Rectal smooth muscle tissue (tissue), 1 donor: ENCODE results near the gene DPP7.
A peak's percentile ranks its signal among the peaks of the same experiment; 100 is the strongest.

ENCODE experiments used
- H3K27ac ChIP-seq: one replicate; pipeline ENCODE4 v1.7.0; 2013; ENCODE audit warnings: low read depth, low read length, inconsistent platforms
- H3K27me3 ChIP-seq: one replicate; pipeline ENCODE4 v1.7.0; 2013; ENCODE audit warnings: low read length; ENCODE audit not compliant: control insufficient read depth, insufficient read depth
- H3K36me3 ChIP-seq: one replicate; pipeline ENCODE4 v1.7.0; 2013; ENCODE audit warnings: low read length; ENCODE audit not compliant: control insufficient read depth, insufficient read depth
- H3K4me1 ChIP-seq: one replicate; pipeline ENCODE4 v1.7.0; 2013; ENCODE audit warnings: low read length; ENCODE audit not compliant: control insufficient read depth, insufficient read depth
- H3K4me3 ChIP-seq: one replicate; pipeline ENCODE4 v1.7.0; 2013; ENCODE audit warnings: low read length
- H3K9ac ChIP-seq: one replicate; pipeline ENCODE4 v1.7.0; 2013; ENCODE audit warnings: low read length

The DPP7 gene

DNA sequence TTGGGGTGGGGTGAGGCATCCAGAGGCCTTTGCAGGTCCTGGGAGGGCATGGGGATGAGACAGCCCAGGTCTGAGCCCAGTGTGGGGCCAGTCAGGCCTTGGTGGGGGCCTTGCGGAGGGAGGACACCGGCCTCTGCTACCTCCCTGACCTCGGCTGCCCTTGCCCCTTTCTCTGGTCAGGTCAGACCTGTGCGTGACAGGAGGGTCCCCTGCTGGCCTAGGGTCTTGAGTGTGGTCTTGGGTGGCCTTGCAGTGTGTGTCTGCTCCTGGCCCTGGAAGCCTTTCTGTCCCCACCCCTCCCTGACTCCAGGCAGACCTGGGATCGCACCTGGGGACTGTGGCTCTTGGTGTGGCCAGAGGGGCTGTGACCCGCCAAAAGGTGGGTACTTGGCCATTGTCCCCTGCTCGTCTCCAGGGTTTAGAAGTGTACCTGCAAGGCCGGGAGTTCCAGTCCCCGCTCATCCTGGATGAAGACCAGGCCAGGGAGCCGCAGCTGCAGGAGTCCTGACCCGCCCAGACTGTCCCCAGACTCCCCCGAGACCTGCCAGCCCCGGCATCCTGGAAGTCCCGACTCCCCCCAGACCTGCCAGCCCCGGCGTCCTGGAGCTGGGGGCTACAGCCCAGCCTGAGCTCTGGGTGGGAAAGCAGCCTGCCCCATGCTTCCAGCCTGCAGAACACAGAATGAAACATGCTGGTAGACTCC, 32.2 kb downstream of the DPP7 start:
- Histone ChIP-seq H3K9ac (no peak overlapping the region), H3K27ac (no peak overlapping the region), H3K27me3 (no peaks in the 10 kb centered on the region), H3K36me3 (no peaks in the 10 kb centered on the region), H3K4me3 (no peak overlapping the region), H3K4me1 (peaks cover 4% of the 10 kb centered on the region)

DNA sequence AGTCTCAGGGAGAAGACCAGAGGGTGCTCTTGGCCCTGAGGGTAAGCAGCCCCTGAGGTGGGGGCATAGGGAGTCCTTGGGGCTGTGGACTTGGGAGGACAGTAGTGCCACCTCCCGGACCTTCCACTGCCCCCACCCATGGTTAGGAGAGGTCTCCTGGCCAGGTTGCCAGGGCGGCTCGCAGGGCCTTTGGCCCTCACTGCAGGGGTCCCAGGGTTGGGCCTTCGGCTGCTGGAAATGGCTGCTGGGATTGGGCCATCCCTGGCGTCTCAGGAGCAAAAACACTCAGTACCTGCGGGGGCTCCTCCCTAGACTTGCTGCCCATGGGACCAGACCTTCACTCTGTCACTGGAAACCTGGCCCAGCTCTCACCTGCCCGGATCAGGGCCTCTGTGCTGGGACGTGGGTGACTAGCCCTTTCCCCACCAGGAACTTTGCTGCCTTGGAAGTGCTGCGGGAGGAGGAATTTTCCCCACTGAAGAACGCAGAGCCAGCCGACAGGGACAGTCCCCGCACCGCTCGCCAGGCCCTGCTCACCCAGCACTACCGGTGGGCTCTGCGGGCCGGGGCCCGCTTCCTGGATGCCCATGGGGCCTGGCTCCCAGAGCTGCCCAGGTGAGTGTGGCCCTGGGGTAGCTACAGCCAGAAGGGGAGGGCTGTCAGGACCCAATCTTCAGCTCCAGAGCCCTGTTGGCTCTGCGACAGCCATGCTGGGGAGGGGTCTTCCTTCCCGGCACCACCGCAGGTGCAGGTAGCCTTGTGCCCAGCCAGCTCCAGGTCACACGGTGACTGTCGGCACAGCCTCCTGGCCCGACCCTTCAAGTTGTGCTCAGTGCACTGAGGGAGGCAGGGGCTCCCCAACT, 34.0 kb downstream of the DPP7 start:
- H3K4me1 ChIP-seq = no peaks in the 10 kb centered on the region
- no peak overlapping the region for H3K27ac ChIP-seq
- H3K36me3 ChIP-seq = no peaks in the 10 kb centered on the region
- H3K9ac ChIP-seq = no peak overlapping the region
- no peaks in the 10 kb centered on the region for H3K27me3 ChIP-seq
- H3K4me3 ChIP-seq = no peak overlapping the region

DNA sequence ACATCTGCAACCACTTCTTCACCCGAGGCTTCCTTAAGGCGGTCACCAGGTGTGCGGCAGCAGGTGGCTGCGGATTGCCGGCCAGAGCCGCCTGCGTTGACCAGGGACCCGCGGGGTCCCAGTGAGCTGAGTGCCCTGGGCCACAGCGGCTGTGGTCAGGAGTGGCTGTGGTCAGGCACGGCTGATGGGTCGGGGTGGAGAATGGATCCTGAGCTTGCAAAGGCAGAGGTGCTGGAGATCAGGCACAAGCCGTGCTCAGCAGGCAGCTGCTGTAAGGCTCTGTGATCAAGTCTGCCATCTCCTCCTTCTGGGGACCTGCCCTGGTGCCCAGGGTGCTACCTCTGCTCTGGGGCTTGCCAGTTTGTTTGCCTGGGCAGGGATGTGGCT, 35.1 kb downstream of the DPP7 start:
- Histone ChIP-seq H3K36me3 (no peaks in the 10 kb centered on the region), H3K27ac (no peak overlapping the region), H3K9ac (no peak overlapping the region), H3K27me3 (no peaks in the 10 kb centered on the region), H3K4me1 (no peaks in the 10 kb centered on the region), H3K4me3 (no peak overlapping the region)

DNA sequence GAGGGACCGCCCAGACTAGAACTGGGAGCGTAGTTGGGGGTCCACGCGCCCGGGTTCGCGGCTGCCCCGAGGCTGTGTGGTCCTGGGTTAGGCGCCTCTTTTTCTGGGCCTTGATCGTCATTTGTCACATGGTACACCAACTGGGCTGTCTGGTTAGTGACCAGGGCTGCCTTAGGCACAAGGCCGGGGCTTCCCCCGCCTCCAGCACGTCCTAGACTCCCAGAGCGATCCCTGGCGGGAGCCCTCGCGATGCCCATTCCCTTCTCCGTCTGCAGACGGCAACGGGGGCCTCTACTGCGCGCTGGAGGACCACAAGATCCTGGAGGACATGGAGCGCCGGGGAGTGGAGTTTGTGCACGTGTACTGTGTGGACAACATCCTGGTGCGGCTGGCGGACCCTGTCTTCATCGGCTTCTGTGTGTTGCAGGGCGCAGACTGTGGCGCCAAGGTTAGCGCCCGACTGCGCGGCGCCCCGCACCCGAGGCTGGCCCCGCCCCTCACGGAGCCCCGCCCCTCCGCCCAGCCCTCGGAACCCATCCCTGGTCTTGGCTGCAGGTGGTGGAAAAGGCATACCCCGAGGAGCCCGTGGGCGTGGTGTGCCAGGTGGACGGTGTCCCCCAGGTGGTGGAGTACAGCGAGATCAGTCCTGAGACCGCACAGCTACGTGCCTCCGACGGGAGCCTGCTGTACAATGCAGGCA, 35.7 kb downstream of the DPP7 start:
- no peaks in the 10 kb centered on the region for H3K27me3 ChIP-seq
- no peaks in the 10 kb centered on the region for H3K36me3 ChIP-seq
- H3K4me3 ChIP-seq = peak overlapping the region; percentile 61
- H3K4me1 ChIP-seq = no peaks in the 10 kb centered on the region
- H3K27ac ChIP-seq = no peak overlapping the region
- no peak overlapping the region for H3K9ac ChIP-seq

DNA sequence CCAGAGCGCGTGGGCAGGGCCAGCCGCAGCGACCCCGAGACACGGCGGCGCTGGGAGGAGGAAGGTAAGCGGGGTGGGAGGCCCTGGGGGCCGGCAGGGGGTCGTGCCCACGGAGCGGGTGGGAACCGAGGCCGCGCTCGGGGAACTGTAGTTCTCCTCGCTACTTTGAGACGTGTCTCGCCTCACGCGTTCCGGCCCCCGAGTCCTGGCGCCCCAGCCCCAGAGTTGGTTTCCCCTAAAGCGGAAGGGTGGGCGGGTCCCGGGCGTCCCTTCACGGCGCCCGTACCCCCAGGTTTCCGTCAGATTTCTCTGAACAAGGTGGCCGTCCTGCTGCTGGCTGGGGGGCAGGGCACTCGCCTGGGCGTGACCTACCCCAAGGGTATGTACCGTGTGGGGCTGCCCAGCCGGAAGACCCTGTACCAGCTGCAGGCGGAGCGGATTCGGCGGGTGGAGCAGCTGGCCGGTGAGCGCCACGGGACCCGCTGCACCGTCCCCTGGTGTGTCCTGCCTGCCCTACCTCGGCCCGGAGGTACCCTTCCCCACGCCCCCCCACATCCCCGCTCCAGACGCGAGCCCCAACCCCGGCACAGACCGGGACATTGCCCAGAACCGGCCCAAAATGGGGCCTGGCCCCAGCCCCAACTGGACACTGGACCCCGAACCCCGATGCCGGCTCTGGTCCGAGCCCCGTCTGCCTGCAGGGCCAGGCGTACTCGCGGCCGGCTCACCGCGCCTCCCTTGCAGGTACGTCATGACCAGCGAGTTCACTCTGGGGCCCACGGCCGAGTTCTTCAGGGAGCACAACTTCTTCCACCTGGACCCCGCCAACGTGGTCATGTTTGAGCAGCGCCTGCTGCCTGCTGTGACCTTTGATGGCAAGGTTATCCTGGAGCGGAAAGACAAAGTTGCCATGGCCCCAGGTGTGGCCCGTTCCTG, 36.5 kb downstream of the DPP7 start:
- H3K27me3 ChIP-seq = no peaks in the 10 kb centered on the region
- H3K9ac ChIP-seq = no peak overlapping the region
- H3K27ac ChIP-seq = no peak overlapping the region
- H3K4me3 ChIP-seq = peak overlapping the region; percentile 61
- no peaks in the 10 kb centered on the region for H3K4me1 ChIP-seq
- no peaks in the 10 kb centered on the region for H3K36me3 ChIP-seq

DNA sequence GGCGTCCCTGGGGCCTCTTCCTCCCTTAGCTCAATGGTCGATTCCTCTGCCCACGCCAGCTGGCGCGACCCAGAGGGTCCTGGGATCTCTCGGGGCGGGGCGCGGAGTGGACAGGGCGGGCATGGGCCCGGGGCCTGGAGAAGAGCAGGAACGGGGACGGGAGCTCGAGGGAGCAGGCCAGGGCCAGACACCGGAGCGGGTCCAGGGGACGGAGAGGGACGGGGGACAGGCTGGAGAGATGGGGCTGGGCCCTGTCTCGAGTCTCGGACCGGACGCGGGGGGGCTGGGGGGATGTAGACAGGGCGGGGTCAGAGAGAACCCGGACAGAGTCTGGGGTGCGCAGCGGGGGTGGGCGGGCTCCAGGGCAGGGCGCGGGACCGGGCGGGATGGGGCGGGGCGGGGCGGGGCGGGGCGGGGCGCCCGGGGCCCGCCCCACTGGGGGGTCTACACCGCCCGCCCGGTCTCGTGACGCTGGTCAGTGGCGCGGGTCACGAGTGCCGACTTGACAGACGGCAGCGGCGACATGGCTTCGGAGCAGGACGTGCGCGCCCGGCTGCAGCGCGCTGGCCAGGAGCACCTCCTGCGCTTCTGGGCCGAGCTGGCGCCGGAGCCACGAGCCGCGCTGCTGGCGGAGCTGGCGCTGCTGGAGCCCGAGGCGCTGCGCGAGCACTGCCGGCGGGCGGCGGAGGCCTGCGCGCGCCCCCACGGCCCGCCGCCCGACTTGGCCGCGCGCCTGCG, 37.4 kb downstream of the DPP7 start, which contains the start of gene UAP1L1:
Gene UAP1L1, plus strand, starts transcription at position 508 of the 738 bp plus-strand sequence. Its CDS starts 16 bp downstream, at position 524.
- no peak within 1 kb of the TSS for H3K27ac ChIP-seq
- peak within 1 kb of the TSS; percentile 61 for H3K4me3 ChIP-seq
- no peaks in the 10 kb centered on the region for H3K27me3 ChIP-seq
- no peaks in the 10 kb centered on the region for H3K36me3 ChIP-seq
- H3K4me1 ChIP-seq = no peaks in the 10 kb centered on the region
- H3K9ac ChIP-seq = no peak within 1 kb of the TSS

DNA sequence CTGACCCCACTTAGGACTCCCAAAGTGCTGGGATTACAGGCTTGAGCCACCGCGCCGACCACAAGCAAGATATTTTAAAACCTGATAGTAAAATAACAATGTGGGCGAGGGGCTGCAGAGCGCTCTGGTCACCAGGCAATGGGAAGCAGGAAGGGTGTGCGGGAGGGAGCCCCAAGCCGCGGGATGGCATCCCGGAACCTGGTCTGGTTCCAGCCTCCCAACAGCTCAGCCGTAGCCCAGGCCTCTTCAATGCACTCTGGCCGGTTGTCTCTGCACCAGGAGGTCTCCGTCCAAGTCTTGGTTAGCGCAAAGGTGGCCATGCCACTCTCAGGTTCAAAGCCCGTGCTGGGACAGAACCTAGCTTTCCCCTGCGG, 37.9 kb downstream of the DPP7 start:
- H3K4me3 ChIP-seq = peak overlapping the region; percentile 44
- no peaks in the 10 kb centered on the region for H3K27me3 ChIP-seq
- H3K27ac ChIP-seq = no peak overlapping the region
- H3K36me3 ChIP-seq = no peaks in the 10 kb centered on the region
- H3K9ac ChIP-seq = no peak overlapping the region
- H3K4me1 ChIP-seq = no peaks in the 10 kb centered on the region

DNA sequence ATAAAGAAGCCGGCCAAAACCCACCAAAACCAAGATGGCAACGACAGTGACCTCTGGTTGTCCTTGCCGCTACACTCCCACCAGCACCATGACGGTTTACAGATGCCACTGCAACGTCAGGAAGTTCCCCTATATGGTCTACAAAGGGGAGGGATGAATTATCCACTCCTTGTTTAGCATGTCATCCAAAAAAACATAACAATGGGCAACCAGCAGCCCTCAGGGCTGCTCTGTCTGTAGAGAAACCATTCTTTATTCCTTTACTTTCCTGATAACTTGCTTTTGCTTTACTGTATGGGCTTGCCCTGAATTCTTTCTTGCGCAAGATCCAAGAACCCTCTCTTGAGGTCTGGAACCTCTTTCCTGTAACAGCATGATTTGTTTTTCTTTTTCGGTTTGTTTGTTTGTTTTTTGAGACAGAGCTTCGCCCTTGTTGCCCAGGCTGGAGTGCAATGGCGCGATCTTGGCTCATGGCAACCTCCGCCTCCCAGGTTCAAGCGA, 39.2 kb downstream of the DPP7 start:
- H3K27me3 ChIP-seq = no peaks in the 10 kb centered on the region
- H3K27ac ChIP-seq = no peak overlapping the region
- no peaks in the 10 kb centered on the region for H3K36me3 ChIP-seq
- H3K4me3 ChIP-seq = no peak overlapping the region
- no peak overlapping the region for H3K9ac ChIP-seq
- H3K4me1 ChIP-seq = no peaks in the 10 kb centered on the region

DNA sequence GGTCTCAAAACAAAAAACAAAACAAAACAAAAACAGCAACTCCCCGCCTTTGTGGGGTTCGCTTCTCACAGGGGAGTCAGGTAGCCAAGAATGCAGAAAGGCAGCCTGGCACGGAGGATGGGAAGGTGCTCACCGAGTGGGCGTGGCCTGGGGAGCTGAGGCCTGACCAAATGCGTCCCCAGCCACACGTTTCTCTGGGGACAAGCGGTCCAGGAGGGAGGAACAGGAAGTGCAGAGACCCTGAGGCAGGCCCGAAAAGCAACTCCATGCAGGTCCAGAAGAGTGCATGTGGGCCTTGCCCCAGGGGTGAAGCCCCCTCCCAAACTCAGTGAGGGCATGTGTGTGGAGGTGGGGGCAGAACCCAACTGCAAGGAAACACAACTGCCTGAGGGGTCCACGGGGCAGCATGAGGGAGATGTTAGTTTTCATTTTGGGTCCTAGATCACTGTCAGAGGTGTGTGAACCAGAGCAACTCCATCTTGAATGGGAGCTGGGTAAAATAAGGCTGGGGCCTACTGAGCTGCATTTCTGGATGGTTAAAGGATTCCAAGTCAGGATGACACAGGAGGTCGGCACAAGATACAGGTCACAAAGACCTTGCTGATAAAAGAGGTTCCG, 39.8 kb downstream of the DPP7 start:
- no peaks in the 10 kb centered on the region for H3K36me3 ChIP-seq
- H3K4me1 ChIP-seq = no peaks in the 10 kb centered on the region
- no peaks in the 10 kb centered on the region for H3K27me3 ChIP-seq
- H3K9ac ChIP-seq = no peak overlapping the region
- no peak overlapping the region for H3K4me3 ChIP-seq
- no peak overlapping the region for H3K27ac ChIP-seq

DNA sequence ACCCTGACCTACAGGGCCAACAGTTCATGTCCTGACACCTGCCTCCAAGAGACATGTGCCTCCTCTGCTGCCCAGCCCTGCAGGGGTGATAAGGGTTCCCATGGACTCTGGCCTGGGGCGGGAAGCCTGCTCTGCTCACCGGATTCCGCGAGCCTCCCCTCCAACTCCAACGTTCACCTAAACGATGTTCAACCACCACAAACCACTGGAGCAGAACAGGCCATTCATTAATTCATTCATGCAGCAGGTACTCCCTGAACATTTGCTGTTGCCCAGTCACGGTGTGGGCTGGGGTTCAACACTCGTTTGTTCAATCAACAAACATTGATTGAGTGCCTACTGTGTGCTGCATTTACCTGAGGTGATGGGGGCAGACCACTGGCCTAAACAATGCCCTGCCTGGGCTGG, 40.5 kb downstream of the DPP7 start:
- no peaks in the 10 kb centered on the region for H3K4me1 ChIP-seq

DNA sequence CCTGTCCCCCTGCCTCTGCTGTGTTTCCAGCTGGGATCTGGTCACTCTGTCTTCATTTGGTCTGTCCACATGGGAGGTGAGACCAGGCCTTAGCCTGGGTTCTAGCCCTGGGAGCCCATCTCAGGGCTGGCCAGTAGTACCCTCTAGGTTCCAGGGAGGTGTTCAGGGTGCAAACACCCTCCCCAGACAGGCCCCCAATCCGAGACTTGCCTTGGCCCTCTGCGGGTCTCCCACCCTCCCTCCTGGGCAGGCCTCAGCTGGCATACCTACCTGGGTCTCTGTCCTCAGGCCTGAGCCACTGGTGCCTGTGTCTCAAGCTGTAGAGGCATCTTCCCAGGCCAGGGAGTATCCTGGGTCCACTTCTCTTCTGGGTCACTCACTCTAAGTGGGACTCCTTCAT, 43.3 kb downstream of the DPP7 start:
- no peaks in the 10 kb centered on the region for H3K4me1 ChIP-seq
- H3K36me3 ChIP-seq = no peaks in the 10 kb centered on the region
- peaks cover 14% of the 10 kb centered on the region for H3K27me3 ChIP-seq
- no peak overlapping the region for H3K27ac ChIP-seq
- H3K9ac ChIP-seq = no peak overlapping the region
- H3K4me3 ChIP-seq = no peak overlapping the region

More for the DNA sequence above, 40.5 kb downstream of the DPP7 start:
- Histone ChIP-seq H3K9ac (no peak overlapping the region), H3K27ac (no peak overlapping the region), H3K27me3 (peaks cover 7% of the 10 kb centered on the region), H3K36me3 (no peaks in the 10 kb centered on the region), H3K4me3 (no peak overlapping the region)
